ENCODE results near the gene EPHB1. TPM values are rescaled to one million over a fixed set of nuclear protein-coding genes. Genes with fewer than 3 reads are reported as not detected.

EPHB1 gene
- total RNA-seq, 1 donor, result 1.3 TPM

DNA sequence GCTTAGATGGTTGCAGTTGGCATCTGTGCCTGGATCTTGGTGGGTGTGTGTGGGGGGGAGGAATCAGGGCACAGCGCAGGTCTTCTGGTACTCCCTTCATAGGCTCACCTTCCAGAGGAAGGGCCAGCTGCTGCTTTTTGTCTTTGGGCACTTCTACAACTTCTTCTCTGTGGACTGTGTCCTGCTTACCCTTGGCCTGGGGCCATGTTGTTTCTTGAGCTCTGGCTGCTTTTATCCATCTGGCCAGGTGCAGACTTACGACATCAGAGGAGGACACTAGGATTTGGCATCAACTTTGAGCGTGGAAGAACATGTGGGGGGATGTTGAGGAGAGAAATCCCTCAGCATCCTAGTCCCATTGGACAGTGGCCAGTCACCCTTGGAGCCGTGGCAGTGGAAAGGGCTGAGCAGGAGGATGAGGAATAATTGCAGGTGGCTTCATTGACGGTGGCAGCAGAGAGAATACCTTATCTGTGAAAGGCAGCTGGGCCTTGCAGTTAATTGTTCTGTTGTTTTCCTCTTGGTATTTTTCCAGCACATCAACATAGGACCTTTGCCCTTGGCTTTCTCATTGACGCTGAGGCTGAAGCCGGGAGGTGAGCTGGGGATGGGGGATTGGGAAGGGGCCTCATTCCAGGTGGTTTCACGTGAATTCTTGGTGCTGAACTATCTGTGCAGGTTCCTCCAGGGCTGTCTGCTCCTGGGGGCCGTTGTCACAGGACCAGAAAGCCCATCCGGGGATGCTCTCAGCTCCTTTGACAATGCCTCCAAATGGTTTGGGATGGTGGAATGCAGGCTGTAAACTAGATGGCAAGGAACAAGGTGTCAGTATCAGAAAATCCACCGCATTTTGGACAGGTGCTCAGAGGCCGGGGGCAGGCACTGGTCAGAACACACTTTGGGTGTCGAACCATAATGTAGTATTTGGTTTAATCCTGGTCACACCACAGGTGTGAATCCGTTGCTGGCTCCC lies 9.7 kb downstream of the EPHB1 start:
- no peak for DNase-seq (ENCODE audit: low read depth)
- TF ChIP-seq CTCF (IDR thresholded peaks at IDR 0.05; ENCODE audit: insufficient read depth, low read depth, low read length), result no peak
- no peak overlapping the region for H3K4me3 ChIP-seq (ENCODE audit: low read depth, low read length)

DNA sequence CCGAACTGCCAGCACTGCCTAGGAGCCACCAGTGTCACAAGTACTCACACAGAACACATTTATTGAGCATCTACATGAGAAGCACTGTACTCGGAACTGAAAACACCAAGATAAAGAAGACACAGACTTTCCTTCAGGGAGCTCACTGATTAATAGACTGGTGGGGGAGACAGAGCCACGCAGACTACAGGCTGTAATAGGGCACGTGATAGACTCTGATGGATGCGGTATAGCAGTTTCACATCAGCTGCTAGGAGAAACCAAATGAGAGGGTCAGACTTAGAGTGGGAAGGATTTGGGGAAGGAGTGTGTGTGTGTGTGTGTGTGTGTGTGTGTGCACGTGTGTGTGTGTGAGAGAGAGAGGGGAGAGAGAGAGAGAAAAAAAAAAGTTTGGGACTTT lies 12.1 kb downstream of the EPHB1 start:
- TF ChIP-seq CTCF (IDR thresholded peaks at IDR 0.05; ENCODE audit: insufficient read depth, low read depth, low read length), result no peak
- DNase-seq (ENCODE audit: low read depth), result no peak
- no peak overlapping the region for H3K4me3 ChIP-seq (ENCODE audit: low read depth, low read length)

DNA sequence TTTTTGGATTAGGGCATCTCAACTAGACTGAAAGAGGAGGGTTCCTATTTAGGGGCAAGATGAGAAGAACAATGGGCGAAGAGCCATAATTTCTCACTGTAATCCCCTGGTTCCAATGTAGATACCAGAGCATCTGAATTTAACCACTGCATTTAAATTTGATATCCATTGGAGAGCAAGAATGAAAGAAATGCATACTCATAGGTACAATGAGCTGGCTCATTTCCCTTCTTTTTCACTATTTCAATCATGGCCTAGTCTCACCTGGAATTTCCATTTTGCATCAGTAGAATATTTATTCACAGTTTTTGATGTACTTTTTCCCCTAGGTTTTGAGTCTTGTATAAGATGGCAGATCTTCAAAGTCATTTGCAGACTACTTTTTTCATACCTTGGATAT lies 13.8 kb downstream of the EPHB1 start:
- no peak for DNase-seq (ENCODE audit: low read depth)
- TF ChIP-seq CTCF (IDR thresholded peaks at IDR 0.05; ENCODE audit: insufficient read depth, low read depth, low read length), result no peak
- H3K4me3 ChIP-seq (ENCODE audit: low read depth, low read length), result no peak overlapping the region

- no peak overlapping the region for H3K4me3 ChIP-seq (ENCODE audit: low read depth, low read length)
- no peak for DNase-seq (ENCODE audit: low read depth)
- TF ChIP-seq CTCF (IDR thresholded peaks at IDR 0.05; ENCODE audit: insufficient read depth, low read depth, low read length), result no peak
Measured at GRCh38 chr3:134809427-134810051, 14.5 kb downstream of the EPHB1 start.

DNA sequence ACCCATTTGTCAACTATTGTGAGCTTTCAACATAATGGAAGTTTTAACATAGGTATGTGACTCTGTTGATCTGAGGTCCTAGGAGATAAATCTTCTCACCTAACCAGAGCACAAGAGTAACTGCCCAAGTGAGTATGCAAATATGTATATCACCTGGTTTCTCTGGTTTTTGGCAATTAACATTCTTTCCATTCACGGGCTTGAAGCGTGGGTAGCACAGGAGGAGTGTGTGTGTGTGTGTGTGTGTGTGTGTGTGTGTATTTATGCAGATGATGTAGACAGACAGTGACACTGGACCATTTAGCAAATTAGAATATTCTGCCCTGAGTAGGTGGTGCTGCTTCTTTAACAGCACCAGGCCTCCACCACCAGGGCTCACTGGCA lies 15.0 kb downstream of the EPHB1 start:
- H3K4me3 ChIP-seq (ENCODE audit: low read depth, low read length), result no peak overlapping the region
- no peak for DNase-seq (ENCODE audit: low read depth)
- no peak for TF ChIP-seq CTCF (IDR thresholded peaks at IDR 0.05; ENCODE audit: insufficient read depth, low read depth, low read length)

- no peak overlapping the region for H3K4me3 ChIP-seq (ENCODE audit: low read depth, low read length)
- TF ChIP-seq CTCF (IDR thresholded peaks at IDR 0.05; ENCODE audit: insufficient read depth, low read depth, low read length), result no peak
- no peak for DNase-seq (ENCODE audit: low read depth)
Measured at GRCh38 chr3:134810850-134811249, 15.8 kb downstream of the EPHB1 start.
